Heart left ventricle (tissue), 13 donors: ENCODE results near the gene CAMSAP2.

Experiments
- CTCF ChIP-seq, 12 donors: fragments of 200-600 bp; sonication (generic) in 4 of 12; IDR thresholded peaks; one replicate each; pipeline versions ENCODE4 v1.5.0 to v1.8.0; 2018 to 2022; ENCODE audit warnings: antibody characterized with exemption in 12 of 12, mild to moderate bottlenecking in 5 of 12
- POLR2A ChIP-seq, 2 donors: fragments of 450-650 bp; IDR thresholded peaks; one replicate each; pipeline ENCODE4 v1.6.1; 2017; ENCODE audit warnings: antibody characterized with exemption in 2 of 2, mild to moderate bottlenecking in 2 of 2, moderate library complexity in 2 of 2
- donor health status: ischemic (EF 13 %, LVEDD 7.1; RV severe dilation, severe dysfunction).
- donor health status: DM: no; HTN: yes; CAD: no.
- donor health status: DM: no; HTN: no; CAD: no.
- donor health status: ischemic (EF 25% LVEDD 6.9; RV normal size, moderate dysfunction).
- donor health status: ischemic (EF 25% LVEDD 5.7; RV mildly dilated, moderate dysfunction).
- donor health status: ischemic (EF 35%, LVEDD 5.7; RV mildly dilated, moderate dysfunction).
- donor health status: nonischemic (EF 11% LVEDD 7.7; RV severe dilation, severe dysfunction).
- donor health status: DM: yes; HTN: yes; CAD: no.
- donor health status: PGD.
- donor health status: ischemic (EF 29% LVEDD 5.4; RV normal size, mild dysfunction).
- donor health status: nonischemic (EF 23%, LVEDD 6.1; RV moderate dilation, normal function).

- TF ChIP-seq CTCF (IDR thresholded peaks at IDR 0.05) (no peak), POLR2A (IDR thresholded peaks at IDR 0.05) (no peak)
These were observed 151.3 kb downstream of the CAMSAP2 start for GRCh38 chr1:200890027-200890426.
